ENCODE results near the gene ZBTB7C.

ZBTB7C gene

GRCh38 chr18:48390641-48391040 lies 18.5 kb downstream of the ZBTB7C start:
- DNase-seq (ENCODE audit: low read depth): no peak

- DNase-seq (ENCODE audit: low read depth): no peak
Measured at GRCh38 chr18:48388478-48388877, 20.7 kb downstream of the ZBTB7C start.

GRCh38 chr18:48387300-48387699 lies 21.9 kb downstream of the ZBTB7C start:
- no peak for DNase-seq (ENCODE audit: low read depth)

- no peak for DNase-seq (ENCODE audit: low read depth)
Measured at GRCh38 chr18:48385596-48385995, 23.6 kb downstream of the ZBTB7C start.

GRCh38 chr18:48376934-48377333 lies 32.2 kb downstream of the ZBTB7C start:
- no peak for DNase-seq (ENCODE audit: low read depth)

GRCh38 chr18:48376406-48376805 lies 32.8 kb downstream of the ZBTB7C start:
- DNase-seq (ENCODE audit: low read depth): no peak

GRCh38 chr18:48375150-48375800 lies 33.9 kb downstream of the ZBTB7C start:
- no peak for DNase-seq (ENCODE audit: low read depth)

GRCh38 chr18:48374423-48375149 lies 34.6 kb downstream of the ZBTB7C start:
- DNase-seq (ENCODE audit: low read depth): no peak

- no peak for DNase-seq (ENCODE audit: low read depth)
Measured at GRCh38 chr18:48371854-48372602, 37.2 kb downstream of the ZBTB7C start.

- DNase-seq (ENCODE audit: low read depth): no peak
Measured at GRCh38 chr18:48367557-48367956, 41.6 kb downstream of the ZBTB7C start.

- DNase-seq (ENCODE audit: low read depth): no peak
Measured at GRCh38 chr18:48365965-48366364, 43.2 kb downstream of the ZBTB7C start.

GRCh38 chr18:48364146-48364545 lies 45.0 kb downstream of the ZBTB7C start:
- DNase-seq (ENCODE audit: low read depth): no peak

GRCh38 chr18:48363175-48363574 lies 46.0 kb downstream of the ZBTB7C start:
- no peak for DNase-seq (ENCODE audit: low read depth)

GRCh38 chr18:48361801-48362200 lies 47.4 kb downstream of the ZBTB7C start:
- DNase-seq (ENCODE audit: low read depth): no peak

GRCh38 chr18:48360376-48361021 lies 48.7 kb downstream of the ZBTB7C start:
- no peak for DNase-seq (ENCODE audit: low read depth)

- no peak for DNase-seq (ENCODE audit: low read depth)
Measured at GRCh38 chr18:48359626-48360025, 49.6 kb downstream of the ZBTB7C start.

- DNase-seq (ENCODE audit: low read depth): no peak
Measured at GRCh38 chr18:48358868-48359267, 50.3 kb downstream of the ZBTB7C start.

GRCh38 chr18:48356909-48357631 lies 52.1 kb downstream of the ZBTB7C start:
- DNase-seq (ENCODE audit: low read depth): no peak

- DNase-seq (ENCODE audit: low read depth): no peak
Measured at GRCh38 chr18:48356151-48356745, 52.9 kb downstream of the ZBTB7C start.

GRCh38 chr18:48355276-48356115 lies 53.7 kb downstream of the ZBTB7C start:
- no peak for DNase-seq (ENCODE audit: low read depth)

Data from activated T-cell treated with anti-CD3 and anti-CD28 coated beads for 1 hour (primary cell).